Measurements from ENCODE around the gene CPVL.
"Not testable (repeated sequence)": the region's sequence is repeated elsewhere in the genome, so short reads cannot be mapped to it uniquely, and the experiment has no call there.

Gene CPVL

GRCh38 chr7:29116361-29117200, 29.8 kb downstream of the CPVL start:
- no peak for DNase-seq

GRCh38 chr7:29115753-29116152, 30.6 kb downstream of the CPVL start:
- no peak for DNase-seq

DNA sequence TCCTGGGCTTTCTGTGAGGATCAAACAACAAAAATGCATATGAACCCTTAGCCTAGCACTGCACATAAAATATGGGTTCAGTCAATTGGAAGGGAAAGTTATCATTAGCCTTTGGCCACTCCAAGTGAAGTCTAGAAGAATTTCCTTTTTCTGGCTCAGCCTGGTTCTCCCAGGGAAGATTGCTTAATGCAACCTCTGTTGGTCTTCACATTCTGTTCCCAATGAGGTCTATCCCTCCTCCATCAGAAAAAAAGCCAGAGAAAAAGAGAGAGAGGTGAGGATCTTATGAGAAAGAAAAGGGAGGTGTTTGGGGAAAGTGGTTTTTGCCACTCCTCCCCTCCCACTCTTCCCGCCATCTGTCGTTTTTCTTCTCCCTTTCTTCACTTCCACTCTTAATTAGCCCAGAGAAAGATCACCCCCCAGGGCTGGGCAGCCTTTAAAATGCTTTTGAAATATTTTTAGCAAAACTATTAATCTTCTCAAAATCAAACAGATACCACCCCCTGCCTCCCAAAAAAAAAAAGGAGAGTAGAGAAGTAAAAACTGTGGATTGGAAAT, 31.1 kb downstream of the CPVL start:
- no peak for DNase-seq

GRCh38 chr7:29114266-29114665, 32.1 kb downstream of the CPVL start:
- not testable (repeated sequence) for DNase-seq

DNA sequence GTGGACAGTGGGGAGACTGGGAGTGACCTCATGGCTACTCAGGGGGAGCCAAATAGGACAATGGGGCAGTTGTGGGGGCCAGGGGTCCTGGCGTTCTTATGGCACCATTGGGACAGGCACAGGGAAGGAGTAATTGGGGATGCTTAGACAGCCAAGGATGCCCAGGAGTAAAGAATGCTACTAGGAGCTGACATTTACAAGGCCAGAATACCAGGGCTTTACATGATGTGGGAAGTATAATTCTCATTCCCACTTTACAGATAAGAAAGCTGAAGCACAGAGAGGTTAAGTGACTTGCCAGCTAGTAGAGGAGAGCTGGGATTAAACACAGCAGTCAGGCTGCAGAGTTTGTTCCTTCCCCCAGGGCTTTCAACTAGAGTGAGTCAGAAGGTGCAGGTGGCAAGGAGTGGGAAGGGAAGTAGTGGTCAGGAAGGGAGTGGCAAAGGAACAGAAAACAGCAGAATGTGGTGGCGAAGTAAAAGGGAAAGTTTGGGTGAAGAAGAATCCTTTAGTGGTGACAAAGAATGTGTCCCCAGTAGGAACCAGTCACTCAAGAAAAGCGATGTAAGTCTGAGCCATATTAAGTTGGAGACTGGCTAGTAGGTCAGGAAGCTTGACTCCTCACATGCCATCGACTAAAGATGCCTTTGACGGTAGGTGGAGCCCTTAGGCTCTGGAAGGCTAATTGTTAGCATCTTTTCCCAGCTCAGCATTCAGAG, 32.8 kb downstream of the CPVL start:
- peak; percentile 55 for DNase-seq

- no peak for DNase-seq
Measured at GRCh38 chr7:29112721-29113120, 33.6 kb downstream of the CPVL start.

- peak; percentile 24 for DNase-seq
Measured at GRCh38 chr7:29109899-29110298, 36.4 kb downstream of the CPVL start.

DNA sequence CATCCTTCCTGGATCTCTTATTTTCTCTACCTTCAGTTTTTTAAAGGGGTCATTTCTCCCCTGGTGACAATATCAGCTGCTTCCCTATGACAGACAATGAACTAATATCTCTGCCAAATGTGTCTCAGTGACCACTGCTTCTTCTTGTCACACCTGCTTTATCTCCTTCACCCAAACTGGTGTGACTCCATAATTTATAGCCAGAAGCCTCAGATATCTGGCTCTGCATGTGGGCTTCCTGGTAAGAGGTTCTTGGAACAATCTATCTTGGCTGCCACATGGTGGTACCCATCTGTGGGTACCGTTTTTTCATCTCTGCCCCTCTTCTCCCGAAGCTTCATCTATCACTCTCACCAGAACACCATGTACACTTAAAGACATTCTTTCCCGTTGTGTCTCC, 37.0 kb downstream of the CPVL start:
- no peak for DNase-seq

DNA sequence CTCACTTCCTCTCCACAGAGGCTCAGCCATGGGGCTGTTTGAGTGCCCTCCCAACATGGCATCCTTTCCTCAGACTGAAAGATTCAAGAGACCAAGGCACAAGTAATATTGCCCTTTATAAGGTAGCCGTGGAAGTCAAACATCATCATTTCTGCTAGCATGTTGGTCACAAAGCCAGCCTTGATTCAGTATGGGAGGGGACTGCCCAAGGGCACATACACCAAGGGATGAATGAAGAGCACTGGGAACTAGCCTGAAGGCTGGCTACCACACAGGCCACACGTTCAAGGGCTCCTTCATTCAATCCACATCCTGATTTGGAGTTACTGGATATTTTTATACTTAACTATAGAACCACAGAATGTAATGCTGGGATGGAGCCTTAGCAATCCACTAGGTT, 39.3 kb downstream of the CPVL start:
- no peak for DNase-seq

GRCh38 chr7:29106669-29106988, 39.7 kb downstream of the CPVL start:
- DNase-seq, result no peak

- peak; percentile 64 for DNase-seq
Measured at GRCh38 chr7:29105752-29106668, 40.3 kb downstream of the CPVL start.

GRCh38 chr7:29105191-29105590, 41.1 kb downstream of the CPVL start:
- no peak for DNase-seq

GRCh38 chr7:29102558-29103151, 43.7 kb downstream of the CPVL start:
- peak; percentile 55 for DNase-seq

- DNase-seq, result no peak
Measured at GRCh38 chr7:29100924-29101323, 45.4 kb downstream of the CPVL start.

- DNase-seq, result no peak
Measured at GRCh38 chr7:29099896-29100847, 46.2 kb downstream of the CPVL start.

- DNase-seq, result no peak
Measured at GRCh38 chr7:29096446-29096730, 49.9 kb downstream of the CPVL start.

- no peak for DNase-seq
Measured at GRCh38 chr7:29095631-29096445, 50.5 kb downstream of the CPVL start.

DNA sequence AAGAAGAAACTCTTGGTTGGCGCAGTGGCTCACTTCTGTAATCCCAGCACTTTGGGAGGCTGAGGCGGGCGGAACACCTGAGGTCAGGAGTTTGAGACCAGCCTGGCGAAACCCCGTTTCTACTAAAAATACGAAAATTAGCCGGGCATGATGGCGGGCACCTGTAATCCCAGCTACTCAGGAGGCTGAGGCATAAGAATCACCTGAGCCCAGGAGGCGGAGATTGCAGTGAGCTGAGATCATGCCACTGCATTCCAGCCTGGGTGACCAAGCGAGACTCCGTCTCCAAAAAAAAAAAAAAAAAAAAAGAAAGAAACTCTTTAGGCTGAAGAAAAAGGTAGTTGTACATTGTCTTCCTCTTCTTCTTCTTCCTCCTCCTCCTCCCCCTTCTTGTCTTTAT, 53.2 kb downstream of the CPVL start:
- not testable (repeated sequence) for DNase-seq

GRCh38 chr7:29091715-29092114, 54.6 kb downstream of the CPVL start:
- DNase-seq, result peak; percentile 66

DNA sequence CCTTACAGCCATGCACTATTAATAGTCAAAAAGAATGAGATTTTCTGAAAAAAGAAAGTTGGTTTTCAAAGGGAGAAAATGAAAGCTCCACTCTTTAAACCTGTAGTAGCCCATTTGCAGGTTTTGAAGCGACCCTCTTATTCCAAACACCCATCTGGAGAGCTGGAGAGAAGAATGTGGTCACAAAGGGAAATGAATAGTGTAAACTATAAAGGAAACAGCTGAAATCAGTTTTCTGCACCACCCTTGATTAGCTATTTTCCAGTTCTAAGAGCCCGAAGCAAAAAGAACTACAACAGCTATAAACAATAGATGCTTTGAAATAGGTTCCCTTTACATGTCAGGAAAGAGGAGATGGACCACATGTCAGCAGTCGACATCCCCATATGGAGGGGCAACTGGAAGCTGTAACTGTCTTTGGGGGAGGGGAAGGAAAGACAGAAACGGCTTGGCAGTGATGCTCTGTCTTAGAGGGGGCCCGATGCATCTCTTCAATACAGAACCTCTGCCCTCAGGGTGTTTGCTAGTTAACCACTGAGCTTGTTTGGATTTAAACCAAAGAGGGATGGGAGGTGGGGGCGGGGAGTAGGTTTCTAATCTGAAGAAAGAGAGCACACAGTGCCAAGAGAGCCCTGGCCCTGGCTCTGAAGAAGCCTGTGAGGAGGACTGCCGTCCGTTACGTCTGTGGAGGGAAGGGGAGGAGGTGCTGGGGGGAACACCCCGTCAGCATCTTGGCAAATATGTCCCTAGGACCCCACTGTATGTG, 55.3 kb downstream of the CPVL start:
- DNase-seq, result no peak
